H1 (cell line): ENCODE measurements around the gene OR6V1. TPM values are rescaled to one million over a fixed set of nuclear protein-coding genes. Genes with fewer than 3 reads are reported as not detected.

Experiments
- CTCF ChIA-PET: fragments of 300-600 bp; sonication (Branson Sonifier 250); formaldehyde crosslinking; loops from one replicate; lab custom pipeline; 2021; ENCODE audit not compliant: partially characterized antibody; lab: Charles Lee
- POLR2A ChIA-PET: fragments of 300-600 bp; sonication (Branson Sonifier 250); formaldehyde crosslinking; loops from one replicate; lab custom pipeline; 2021; ENCODE audit warnings: inconsistent platforms; ENCODE audit not compliant: partially characterized antibody; lab: Charles Lee
- DNase-seq, 2 experiments: peaks; one replicate each; pipeline versions ENCODE4 v3.0.0 to v3.0.0-alpha.2; 2010 to 2022; ENCODE audit warnings: low spot score in 2 of 2, low read depth in 1 of 2, mixed read lengths in 1 of 2
- FAIRE-seq: peaks from 2 replicates; lab custom pipeline; 2011; peaks lifted over from hg19 to GRCh38; lab: Jason Lieb, UNC
- H2AFZ ChIP-seq: 2 replicates; pipeline ENCODE4 v1.8.1; 2012; ENCODE audit warnings: low read length, inconsistent platforms
- H2AK5ac ChIP-seq: 2 replicates; pipeline ENCODE4 v1.6.1; 2013; ENCODE audit warnings: low read depth, low read length
- H2BK120ac ChIP-seq: replicated peaks from 2 replicates; pipeline ENCODE3; 2013; ENCODE audit warnings: low read depth, low read length, inconsistent platforms
- H2BK12ac ChIP-seq: 2 replicates; pipeline ENCODE4 v1.6.1; 2013; ENCODE audit warnings: low read depth, low read length
- H2BK15ac ChIP-seq: 2 replicates; pipeline ENCODE4 v1.6.1; 2013; ENCODE audit warnings: low read length
- H2BK20ac ChIP-seq: 2 replicates; pipeline ENCODE4 v1.6.1; 2013; ENCODE audit warnings: low read length
- H2BK5ac ChIP-seq: 2 replicates; pipeline ENCODE4 v1.6.1; 2013; ENCODE audit warnings: low read depth, low read length
- H3K14ac ChIP-seq: 2 replicates; pipeline ENCODE4 v1.6.1; 2013; ENCODE audit warnings: inconsistent platforms; ENCODE audit not compliant: insufficient read length
- H3K18ac ChIP-seq: 2 replicates; pipeline ENCODE4 v1.6.1; 2013; ENCODE audit warnings: low read length; ENCODE audit errors: extremely low read depth
- H3K23ac ChIP-seq: 2 replicates; pipeline ENCODE4 v1.6.1; 2013; ENCODE audit warnings: inconsistent platforms; ENCODE audit not compliant: insufficient read length
- H3K23me2 ChIP-seq: 2 replicates; pipeline ENCODE4 v1.6.1; 2013; ENCODE audit warnings: low read depth, low read length
- H3K27ac ChIP-seq: 2 replicates; pipeline ENCODE4 v1.6.1; 2011; ENCODE audit warnings: low read depth, low read length, inconsistent platforms
- H3K27me3 ChIP-seq, 4 experiments: replicated peaks in 1 of 4; 1 replicate in 1 of 4; 2 replicates in 3 of 4; pipeline versions ENCODE4 v1.6.1 to v1.8.1; 2011 to 2013; ENCODE audit warnings: low read length in 3 of 4, mild to moderate bottlenecking in 3 of 4, inconsistent platforms in 2 of 4, mixed read lengths in 2 of 4, moderate library complexity in 1 of 4; ENCODE audit not compliant: control insufficient read depth in 3 of 4, insufficient read depth in 3 of 4; ENCODE audit errors: extremely low read depth in 1 of 4
- H3K36me3 ChIP-seq, 4 experiments: 2 replicates each; pipeline versions ENCODE4 v1.6.1 to v1.8.1; 2011 to 2013; ENCODE audit warnings: mild to moderate bottlenecking in 4 of 4, low read length in 3 of 4, moderate library complexity in 2 of 4, control low read depth in 1 of 4, inconsistent platforms in 1 of 4; ENCODE audit not compliant: insufficient read depth in 4 of 4, control insufficient read depth in 2 of 4
- H3K4ac ChIP-seq: replicated peaks from 2 replicates; pipeline ENCODE3; 2013; ENCODE audit warnings: low read length, low read depth, mixed read lengths, inconsistent platforms; ENCODE audit not compliant: insufficient read length
- H3K4me1 ChIP-seq, 4 experiments: replicated peaks in 1 of 4; 1 replicate in 1 of 4; 2 replicates in 3 of 4; pipeline versions ENCODE4 v1.6.1 to v1.8.1; 2011 to 2013; ENCODE audit warnings: low read length in 3 of 4, inconsistent platforms in 2 of 4, mixed read lengths in 1 of 4; ENCODE audit not compliant: insufficient read depth in 4 of 4, control insufficient read depth in 3 of 4
- H3K4me2 ChIP-seq, 2 experiments: 2 replicates each; pipeline versions ENCODE4 v1.6.1 to v1.8.1; 2011 to 2013; ENCODE audit warnings: low read depth in 2 of 2, low read length in 2 of 2, control low read depth in 1 of 2, inconsistent platforms in 1 of 2, mild to moderate bottlenecking in 1 of 2; ENCODE audit not compliant: insufficient read depth in 1 of 2
- H3K4me3 ChIP-seq, 4 experiments: fragments of 200-600, 300-600 bp in 1 of 4; sonication (generic), shearing (Covaris generic), sonication (Bioruptor Twin) in 1 of 4; 2 replicates each; pipeline versions ENCODE4 v1.5.1 to v1.8.1; 2011 to 2016; ENCODE audit warnings: low read length in 4 of 4, low read depth in 3 of 4, control low read depth in 2 of 4, inconsistent platforms in 2 of 4, mild to moderate bottlenecking in 2 of 4, mixed read lengths in 1 of 4, moderate library complexity in 1 of 4; ENCODE audit not compliant: insufficient read depth in 2 of 4; ENCODE audit errors: extremely low read depth in 1 of 4
- H3K56ac ChIP-seq: replicated peaks from 2 replicates; pipeline ENCODE3; 2013; ENCODE audit warnings: low read depth, mild to moderate bottlenecking, mixed read lengths, low read length, inconsistent platforms; ENCODE audit not compliant: insufficient read length
- H3K79me1 ChIP-seq: 2 replicates; pipeline ENCODE4 v1.6.1; 2013; ENCODE audit warnings: low read depth, low read length, control low read depth
- H3K79me2 ChIP-seq, 2 experiments: 2 replicates each; pipeline versions ENCODE4 v1.6.1 to v1.8.1; 2012 to 2013; ENCODE audit warnings: low read length in 2 of 2, mild to moderate bottlenecking in 2 of 2, inconsistent platforms in 1 of 2; ENCODE audit not compliant: insufficient read depth in 2 of 2, control insufficient read depth in 1 of 2
- H3K9ac ChIP-seq, 4 experiments: replicated peaks in 1 of 4; 1 replicate in 1 of 4; 2 replicates in 3 of 4; pipeline versions ENCODE4 v1.6.1 to v1.8.1; 2011 to 2013; ENCODE audit warnings: low read depth in 3 of 4, low read length in 3 of 4, control low read depth in 2 of 4, mild to moderate bottlenecking in 2 of 4, moderate library complexity in 2 of 4, inconsistent platforms in 1 of 4; ENCODE audit errors: extremely low read depth in 1 of 4
- H3K9me3 ChIP-seq, 2 experiments: 2 replicates each; pipeline versions ENCODE4 v1.6.1 to v1.8.1; 2012 to 2013; ENCODE audit warnings: mild to moderate bottlenecking in 2 of 2, moderate library complexity in 2 of 2, control low read depth in 1 of 2, inconsistent platforms in 1 of 2, low read depth in 1 of 2, low read length in 1 of 2, mixed read lengths in 1 of 2; ENCODE audit not compliant: insufficient read depth in 2 of 2
- H4K20me1 ChIP-seq, 2 experiments: replicated peaks in 1 of 2; 2 replicates each; pipeline versions ENCODE3 to v1.8.1; 2011 to 2013; ENCODE audit warnings: inconsistent platforms in 2 of 2, low read length in 2 of 2, mild to moderate bottlenecking in 1 of 2; ENCODE audit not compliant: insufficient read depth in 2 of 2, control insufficient read depth in 1 of 2
- H4K5ac ChIP-seq: 2 replicates; pipeline ENCODE4 v1.6.1; 2013; ENCODE audit warnings: low read length, low read depth, mixed read lengths, inconsistent platforms; ENCODE audit not compliant: insufficient read length
- H4K8ac ChIP-seq: 2 replicates; pipeline ENCODE4 v1.8.0; 2013; ENCODE audit warnings: mild to moderate bottlenecking, moderate library complexity, low read length, inconsistent platforms; ENCODE audit not compliant: insufficient read depth; ENCODE audit errors: extremely low read depth
- H4K91ac ChIP-seq: replicated peaks from 2 replicates; pipeline ENCODE3; 2013; ENCODE audit warnings: low read length, mixed read lengths, inconsistent platforms; ENCODE audit not compliant: insufficient read length
- BCL11A ChIP-seq, 2 experiments: IDR thresholded peaks; one replicate each; pipeline ENCODE4 v1.6.1; 2011; ENCODE audit warnings: low read depth in 2 of 2, low read length in 2 of 2, mild to moderate bottlenecking in 2 of 2
- CHD1 ChIP-seq: IDR thresholded peaks from 2 replicates; pipeline ENCODE4 v1.6.1; 2012; ENCODE audit warnings: low read depth, low read length, improper control_type of control experiment
- EP300 ChIP-seq, 2 experiments: IDR thresholded peaks; 1 replicate in 1 of 2; 2 replicates in 1 of 2; pipeline ENCODE4 v1.6.1; 2011 to 2012; ENCODE audit warnings: low read depth in 2 of 2, low read length in 2 of 2, mild to moderate bottlenecking in 2 of 2, borderline replicate concordance in 1 of 2, inconsistent platforms in 1 of 2, moderate library complexity in 1 of 2
- GABPA ChIP-seq: IDR thresholded peaks from 2 replicates; pipeline ENCODE4 v1.6.1; 2011; ENCODE audit warnings: mild to moderate bottlenecking, low read length, moderate library complexity, borderline replicate concordance; ENCODE audit not compliant: insufficient read depth
- GTF2F1 ChIP-seq: IDR thresholded peaks from 2 replicates; pipeline ENCODE4 v1.6.1; 2012; ENCODE audit warnings: low read depth, low read length, improper control_type of control experiment, borderline replicate concordance
- KDM1A ChIP-seq: fragments of 200-600, 300-600 bp; sonication (generic); IDR thresholded peaks from 2 replicates; pipeline ENCODE4 v1.7.1; 2016; ENCODE audit warnings: mild to moderate bottlenecking, low read length, borderline replicate concordance
- KDM4A ChIP-seq: IDR thresholded peaks from one replicate; pipeline ENCODE4 v1.7.1; 2012; ENCODE audit warnings: low read depth, mild to moderate bottlenecking, moderate library complexity, low read length, inconsistent platforms; ENCODE audit not compliant: severe bottlenecking
- PHF8 ChIP-seq: fragments of 200-600 bp; sonication (generic); conservative IDR thresholded peaks from 2 replicates; pipeline ENCODE4 v1.7.1; 2012; ENCODE audit warnings: low read depth, mild to moderate bottlenecking, inconsistent platforms, low read length, moderate library complexity
- POU5F1 ChIP-seq: IDR thresholded peaks from 2 replicates; pipeline ENCODE4 v1.6.1; 2011; ENCODE audit warnings: low read depth, mild to moderate bottlenecking, low read length, moderate library complexity
- RFX5 ChIP-seq: IDR thresholded peaks from 2 replicates; pipeline ENCODE4 v1.6.1; 2011; ENCODE audit warnings: low read depth, low read length, improper control_type of control experiment, borderline replicate concordance
- RNF2 ChIP-seq: fragments of 200-900, 300-1000 bp; sonication (generic); IDR thresholded peaks from 2 replicates; pipeline ENCODE4 v1.7.1; 2016; ENCODE audit warnings: borderline replicate concordance, low read depth, mild to moderate bottlenecking, antibody characterized with exemption, low read length; ENCODE audit not compliant: poor library complexity, severe bottlenecking; ENCODE audit errors: missing control alignments
- RXRA ChIP-seq: IDR thresholded peaks from 2 replicates; pipeline ENCODE4 v1.6.1; 2011; ENCODE audit warnings: low read depth, mild to moderate bottlenecking, low read length, moderate library complexity; ENCODE audit not compliant: insufficient read depth
- TAF7 ChIP-seq: optimal IDR thresholded peaks from 2 replicates; pipeline ENCODE3; 2011; ENCODE audit warnings: low read depth, mild to moderate bottlenecking, inconsistent platforms, low read length, moderate library complexity, borderline replicate concordance
- WGBS, 2 experiments: shearing (Covaris generic) in 1 of 2; methylation state at CpG; one replicate each; pipeline versions ENCODE4 v1.1.6 to v1.1.7; 2013 to 2015; ENCODE audit warnings: low lambda C conversion rate in 2 of 2, mixed read lengths in 2 of 2, inconsistent platforms in 1 of 2, low coverage in 1 of 2, missing lambda C conversion rate in 1 of 2; ENCODE audit not compliant: insufficient replicate concordance in 2 of 2, insufficient coverage in 1 of 2, insufficient read length in 1 of 2; ENCODE audit errors: extremely low coverage in 1 of 2, missing lambda C conversion rate in 1 of 2; 5-methylcytosine and 5-hydroxymethylcytosine counted together
- polyA plus RNA-seq, 7 experiments: library from polyadenylated mRNA; depleted of rRNA in 3 of 7; stranded (reverse) in 5 of 7; unstranded in 2 of 7; fragments of >200 nt in 5 of 7; fragments of 200-250 nt in 2 of 7; gene quantifications; 1 replicate in 5 of 7; 2 replicates in 1 of 7; 4 replicates in 1 of 7; pipeline versions ENCODE4 v1.2.1 to v1.2.3, GENCODE V29; 2011 to 2013; ENCODE audit warnings: missing spikeins in 2 of 7, mixed read lengths in 2 of 7
- total RNA-seq: library from RNA; stranded (reverse); fragmentation: NEBNext Ultra II Directional; extraction: Animal tissue kit (Norgen Biotek cat#: 25700); gene quantifications from 2 replicates; pipeline ENCODE4 v1.2.1, GENCODE V29; 2021

Gene OR6V1
- total and polyA plus RNA-seq, 2 of the 8 experiments (the other 6 are each of a cell fraction or from before 2014, with no cell fraction given) = not detected

DNA sequence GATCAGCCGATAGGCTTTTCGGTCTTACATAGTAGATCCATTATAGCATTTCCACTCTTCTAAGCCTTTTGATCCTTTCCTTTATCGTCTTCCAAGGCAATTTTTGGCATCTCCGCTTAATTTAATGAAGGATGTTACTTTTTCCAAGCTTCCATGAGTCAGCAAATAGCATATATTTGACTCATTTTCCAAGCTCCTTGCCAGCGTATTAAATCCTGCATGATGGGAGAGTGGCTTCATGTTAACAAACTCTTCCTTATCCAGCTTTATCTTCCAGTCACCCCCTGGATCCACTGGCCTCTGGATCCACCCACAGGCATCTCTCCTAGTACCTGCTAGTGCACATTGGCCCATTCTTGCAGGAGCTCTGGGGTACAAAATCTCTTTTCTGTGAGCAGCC, 38.2 kb upstream of the OR6V1 start:
- FAIRE-seq = no peak
- no peaks in the 10 kb centered on the region for H3K79me2 ChIP-seq
- H3K4ac ChIP-seq = no peak overlapping the region
- H2BK15ac ChIP-seq = no peak overlapping the region
- H3K9me3 ChIP-seq = no peaks in the 10 kb centered on the region
- no peak overlapping the region for H4K8ac ChIP-seq
- no peak overlapping the region for H3K27ac ChIP-seq
- H3K36me3 ChIP-seq = no peaks in the 10 kb centered on the region
- H2AK5ac ChIP-seq = no peak overlapping the region
- no peak overlapping the region for H2BK20ac ChIP-seq
- H3K27me3 ChIP-seq = no peaks in the 10 kb centered on the region
- H4K20me1 ChIP-seq = no peaks in the 10 kb centered on the region
- peaks cover 0 to 3% (median 0%) of the 10 kb centered on the region in 4 experiments; a peak in 1 of 7 replicates for H3K4me1 ChIP-seq
- no peaks in the 10 kb centered on the region for H3K79me1 ChIP-seq
- no peak overlapping the region for H3K18ac ChIP-seq
- H4K5ac ChIP-seq = no peak overlapping the region
- H3K56ac ChIP-seq = no peak overlapping the region
- no peak overlapping the region for H2BK120ac ChIP-seq
- no peak for DNase-seq
- POLR2A ChIA-PET = no interaction called here
- H2BK5ac ChIP-seq = no peak overlapping the region
- CTCF ChIA-PET = interaction anchor here (1.6 to 19.0 kb wide), 3 partner anchors 11 to 205 kb away, joined by 5 to 480 read pairs (median 24); partner anchors contain the start of gene TAS2R40
- no peak overlapping the region for H3K14ac ChIP-seq
- H2AFZ ChIP-seq = no peak overlapping the region
- H3K9ac ChIP-seq = no peak overlapping the region
- H3K4me2 ChIP-seq = no peak overlapping the region
- no peak overlapping the region for H3K4me3 ChIP-seq
- no peak overlapping the region for H4K91ac ChIP-seq
- H3K23me2 ChIP-seq = no peaks in the 10 kb centered on the region
- no peak overlapping the region for H3K23ac ChIP-seq
- 87% methylated on average over 5 of the region's 5 CpGs; no CpG with 5 or more reads in 1 of the 2 experiments for WGBS, 2 experiments
- no peak overlapping the region for H2BK12ac ChIP-seq
- TF ChIP-seq GTF2F1 = no peak
- no peak for TF ChIP-seq RFX5
- no peak for TF ChIP-seq CHD1
- no peak for TF ChIP-seq KDM4A
- TF ChIP-seq POU5F1 = no peak
- no peak for TF ChIP-seq PHF8
- TF ChIP-seq RNF2 = no peak
- no peak for TF ChIP-seq TAF7
- no peak for TF ChIP-seq KDM1A
- TF ChIP-seq EP300 (IDR thresholded peaks at IDR 0.05; ENCODE audit: borderline replicate concordance in 1 of 2, low read depth in 2 of 2, low read length in 2 of 2) = no peak
- no peak for TF ChIP-seq BCL11A (IDR thresholded peaks at IDR 0.05; ENCODE audit: low read depth in 2 of 2, low read length in 2 of 2)
- no peak for TF ChIP-seq GABPA
- TF ChIP-seq RXRA = no peak
